ENCODE data around the gene RPS2.

Gene RPS2

GRCh38 chr16:1980770-1981087, 16.1 kb upstream of the RPS2 start:
- DNase-seq: no peak

GRCh38 chr16:1980030-1980769, 15.6 kb upstream of the RPS2 start:
- no peak for DNase-seq

- no peak for DNase-seq
Observed at GRCh38 chr16:1979271-1980029, 14.8 kb upstream of the RPS2 start.

GRCh38 chr16:1978476-1979120, 14.0 kb upstream of the RPS2 start:
- DNase-seq: no peak

GRCh38 chr16:1977875-1978268, 13.2 kb upstream of the RPS2 start:
- DNase-seq: no peak

GRCh38 chr16:1976951-1977874, 12.6 kb upstream of the RPS2 start:
- DNase-seq: no peak

GRCh38 chr16:1976216-1976520, 11.5 kb upstream of the RPS2 start:
- no peak for DNase-seq

- DNase-seq: no peak
Observed at GRCh38 chr16:1975432-1976215, 11.0 kb upstream of the RPS2 start.

GRCh38 chr16:1974157-1975070, 9.8 kb upstream of the RPS2 start:
- no peak for DNase-seq

- DNase-seq: no peak
Observed at GRCh38 chr16:1973461-1974156, 9.0 kb upstream of the RPS2 start.

GRCh38 chr16:1972490-1972877, 7.9 kb upstream of the RPS2 start:
- no peak for DNase-seq

GRCh38 chr16:1971796-1972489, 7.3 kb upstream of the RPS2 start, which contains the start of gene TBL3:
Gene TBL3 (plus strand): TSS chr16:1972053. CDS start chr16:1972165, 112 bp downstream.
- DNase-seq: peak; percentile 91

GRCh38 chr16:1968146-1968953, 3.7 kb upstream of the RPS2 start:
- DNase-seq: no peak

GRCh38 chr16:1966460-1966859, 1.8 kb upstream of the RPS2 start, which contains the start of gene RNF151:
Gene RNF151 (plus strand): TSS chr16:1966856. CDS start chr16:1966882, 26 bp downstream.
- no peak for DNase-seq

- no peak for DNase-seq
Observed at GRCh38 chr16:1965396-1966001, 873 bp upstream of the RPS2 start.

GRCh38 chr16:1963806-1964505, 670 bp downstream of the RPS2 start:
- DNase-seq: peak; percentile 46
